Breast epithelium (tissue), 4 donors: ENCODE data around the gene CDC20B. TPM values are rescaled to one million over a fixed set of nuclear protein-coding genes. Genes with fewer than 3 reads are reported as not detected.
A peak's percentile ranks its signal among the peaks of the same experiment; 100 is the strongest.

Experiments used
- DNase-seq, 2 donors: peaks; one replicate each; pipeline ENCODE4 v3.0.0-alpha.2; 2019; ENCODE audit warnings: low spot score in 2 of 2
- H3K27ac ChIP-seq, 2 donors: fragments of 200-600 bp; sonication (generic) in 1 of 2; one replicate each; pipeline ENCODE4 v1.5.1; 2016 to 2019; ENCODE audit warnings: mild to moderate bottlenecking in 1 of 2
- H3K27me3 ChIP-seq, 2 donors: fragments of 200-600 bp; sonication (generic) in 1 of 2; one replicate each; pipeline versions ENCODE4 v1.5.1 to v1.6.0; 2017 to 2019; ENCODE audit warnings: control low read depth in 1 of 2, mild to moderate bottlenecking in 1 of 2
- H3K36me3 ChIP-seq: fragments of 200-600 bp; one replicate; pipeline ENCODE4 v1.5.1; 2019
- H3K4me1 ChIP-seq, 2 donors: fragments of 200-600 bp; sonication (generic); one replicate each; pipeline ENCODE4 v1.5.1; 2016 to 2019; ENCODE audit warnings: control low read depth in 1 of 2
- H3K4me3 ChIP-seq, 3 donors: fragments of 200-600 bp; sonication (generic); 1 replicate in 2 of 3; 2 replicates in 1 of 3; pipeline ENCODE4 v1.5.1; 2016 to 2019; ENCODE audit warnings: mild to moderate bottlenecking in 3 of 3, moderate library complexity in 2 of 3
- H3K9me3 ChIP-seq, 2 donors: fragments of 200-600 bp; sonication (generic) in 1 of 2; one replicate each; pipeline ENCODE4 v1.5.1; 2016 to 2019; ENCODE audit warnings: control low read depth in 1 of 2
- POLR2A ChIP-seq: fragments of 450-650 bp; IDR thresholded peaks from one replicate; pipeline ENCODE4 v1.6.1; 2016; ENCODE audit warnings: antibody characterized with exemption, mild to moderate bottlenecking, moderate library complexity
- POLR2AphosphoS5 ChIP-seq, 3 donors: sonication (generic); formaldehyde crosslinking; IDR thresholded peaks; one replicate each; pipeline ENCODE4 v1.6.1; 2017; ENCODE audit warnings: antibody characterized with exemption in 3 of 3
- intact Hi-C: fragments of 100-400 bp; cut with DNase I; formaldehyde crosslinking; loops from one replicate; pipeline ENCODE4 v1.15.1; 2023; ENCODE audit warnings: low total_unique reads
- total RNA-seq, 3 donors: library from RNA; depleted of rRNA; stranded (reverse); fragments of >200 nt; gene quantifications; one replicate each; pipeline ENCODE4 v1.1.0, GENCODE V29; 2016
- TF ChIP-seq, protein P1 (sequence below), 3 donors: fragments of 450-650 bp; IDR thresholded peaks; one replicate each; pipeline ENCODE4 v1.5.1; 2016 to 2017; ENCODE audit warnings: antibody characterized with exemption in 3 of 3, mild to moderate bottlenecking in 3 of 3, moderate library complexity in 3 of 3

The CDC20B gene, protein sequence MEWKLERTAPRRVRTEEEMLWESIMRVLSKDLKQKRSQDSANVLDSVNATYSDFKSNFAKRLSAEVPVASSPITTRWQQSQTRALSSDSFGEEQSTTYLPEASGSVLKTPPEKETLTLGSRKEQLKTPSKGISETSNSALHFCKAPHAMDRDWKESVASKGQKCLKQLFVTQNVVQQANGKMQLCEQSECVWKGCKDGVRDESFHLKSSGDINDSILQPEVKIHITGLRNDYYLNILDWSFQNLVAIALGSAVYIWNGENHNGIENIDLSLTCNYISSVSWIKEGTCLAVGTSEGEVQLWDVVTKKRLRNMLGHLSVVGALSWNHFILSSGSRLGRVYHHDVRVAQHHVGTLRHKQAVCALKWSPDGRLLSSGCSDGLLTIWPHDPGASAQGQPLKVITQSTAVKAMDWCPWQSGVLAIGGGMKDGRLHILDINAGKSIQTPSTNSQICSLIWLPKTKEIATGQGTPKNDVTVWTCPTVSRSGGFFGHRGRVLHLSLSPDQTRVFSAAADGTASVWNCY
- not detected for total RNA-seq

DNA sequence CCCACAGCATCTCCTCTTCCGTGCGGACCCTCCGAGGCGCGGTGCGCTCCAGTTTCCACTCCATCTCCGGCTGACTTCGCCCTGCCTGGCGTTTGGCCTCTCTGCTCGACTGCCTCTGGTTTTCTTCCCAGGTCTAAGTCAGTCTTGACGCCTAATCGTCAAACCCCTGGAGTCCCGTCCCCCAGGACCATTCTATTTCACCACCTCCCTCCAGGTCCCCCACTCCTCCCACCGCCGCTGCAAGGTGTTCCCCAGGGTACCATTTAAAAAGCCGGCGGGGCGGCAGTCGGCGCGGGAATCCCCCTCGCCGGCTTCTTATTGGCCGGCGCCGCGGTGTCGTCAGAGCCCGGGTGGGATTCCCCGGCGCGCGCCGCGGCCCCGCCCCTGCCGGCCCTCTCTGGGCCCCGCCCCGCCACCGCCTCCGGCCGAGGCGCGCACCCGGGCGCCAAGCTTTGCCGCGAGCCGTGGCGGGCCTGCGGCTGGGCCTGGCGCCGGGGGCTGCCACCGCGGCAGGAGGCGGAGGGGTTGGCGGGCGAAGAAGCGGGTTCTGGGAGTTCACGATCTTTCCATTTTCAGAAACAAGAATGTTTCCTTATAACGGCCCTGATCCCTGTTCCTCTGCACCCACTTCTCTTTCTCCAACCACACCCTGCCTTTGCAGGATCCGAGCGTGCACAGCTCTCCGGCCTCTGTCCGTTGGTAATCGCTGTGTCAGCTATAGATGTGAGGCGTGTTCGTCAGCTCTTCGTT is at the start of gene CDC20B:
CDC20B (minus strand) TSS at position 241 of the 750 bp plus-strand sequence; CDS start at position 64, 177 bp downstream.
- Histone ChIP-seq H3K27ac (no peak within 1 kb of the TSS), H3K27me3 (peaks cover 0 to 41% of the 10 kb centered on the region in 2 donors), H3K9me3 (no peaks in the 10 kb centered on the region), H3K36me3 (no peaks in the 10 kb centered on the region), H3K4me1 (peaks cover 0 to 5% of the 10 kb centered on the region in 2 donors), H3K4me3 (peak within 1 kb of the TSS; percentile 35 to 67 (median 53))
- no peak for DNase-seq
- intact Hi-C loops, result loop anchor here (10.0 kb wide), 1 partner anchor 522 kb away; no protein-coding TSS in a partner anchor
- TF ChIP-seq POLR2A, result no peak
- no peak for TF ChIP-seq POLR2AphosphoS5 (IDR thresholded peaks at IDR 0.05)

DNA sequence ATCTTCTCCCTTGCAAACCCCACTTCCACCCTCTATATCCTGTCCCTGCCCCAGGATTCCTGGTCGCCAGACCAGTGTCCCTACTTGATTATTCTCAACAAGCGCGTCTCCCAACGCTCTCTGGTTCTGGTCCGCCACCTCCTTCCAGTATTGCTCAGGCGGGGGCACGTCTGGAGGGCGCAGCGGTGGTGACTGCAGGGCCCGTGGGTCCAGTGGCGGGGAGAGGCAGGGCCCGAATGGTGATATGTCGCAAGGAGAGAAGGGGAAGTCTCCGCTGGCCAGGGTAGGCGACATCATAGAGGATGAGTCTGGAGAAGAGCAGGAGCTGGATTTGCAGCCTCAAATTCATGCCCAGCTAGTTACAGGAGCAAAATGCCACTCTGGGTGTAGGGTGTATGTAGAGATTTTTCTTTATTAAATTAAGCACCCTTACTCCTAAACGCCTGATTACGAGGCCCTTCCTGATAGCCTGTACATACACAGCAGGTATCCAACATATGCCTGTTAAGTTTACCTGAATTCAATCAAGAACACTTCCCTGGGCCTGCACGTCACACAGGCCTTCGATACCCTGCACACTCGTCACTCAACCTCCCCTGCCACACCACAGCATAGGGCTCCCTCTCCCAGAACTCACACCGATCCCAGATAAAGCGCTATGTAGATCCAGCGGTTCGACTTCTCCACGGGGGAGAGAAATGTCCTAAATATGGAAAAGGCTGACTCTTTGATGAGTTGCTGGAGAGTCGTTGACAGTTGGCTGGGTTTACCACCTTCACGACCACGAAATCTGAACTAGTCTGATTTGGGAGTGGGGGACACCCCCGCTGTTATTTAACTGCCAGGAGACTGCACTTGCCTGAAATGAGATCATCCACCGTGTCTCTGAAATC is 49.4 kb upstream of the CDC20B start:
- Histone ChIP-seq H3K27ac (no peak overlapping the region), H3K4me1 (peaks cover 0 to 7% of the 10 kb centered on the region in 2 donors), H3K4me3 (no peak overlapping the region), H3K36me3 (no peaks in the 10 kb centered on the region), H3K9me3 (no peaks in the 10 kb centered on the region), H3K27me3 (peaks cover 2 to 71% of the 10 kb centered on the region in 2 donors)
- intact Hi-C loops, result no loop called here
- DNase-seq, result no peak
- TF ChIP-seq, protein P1, sequence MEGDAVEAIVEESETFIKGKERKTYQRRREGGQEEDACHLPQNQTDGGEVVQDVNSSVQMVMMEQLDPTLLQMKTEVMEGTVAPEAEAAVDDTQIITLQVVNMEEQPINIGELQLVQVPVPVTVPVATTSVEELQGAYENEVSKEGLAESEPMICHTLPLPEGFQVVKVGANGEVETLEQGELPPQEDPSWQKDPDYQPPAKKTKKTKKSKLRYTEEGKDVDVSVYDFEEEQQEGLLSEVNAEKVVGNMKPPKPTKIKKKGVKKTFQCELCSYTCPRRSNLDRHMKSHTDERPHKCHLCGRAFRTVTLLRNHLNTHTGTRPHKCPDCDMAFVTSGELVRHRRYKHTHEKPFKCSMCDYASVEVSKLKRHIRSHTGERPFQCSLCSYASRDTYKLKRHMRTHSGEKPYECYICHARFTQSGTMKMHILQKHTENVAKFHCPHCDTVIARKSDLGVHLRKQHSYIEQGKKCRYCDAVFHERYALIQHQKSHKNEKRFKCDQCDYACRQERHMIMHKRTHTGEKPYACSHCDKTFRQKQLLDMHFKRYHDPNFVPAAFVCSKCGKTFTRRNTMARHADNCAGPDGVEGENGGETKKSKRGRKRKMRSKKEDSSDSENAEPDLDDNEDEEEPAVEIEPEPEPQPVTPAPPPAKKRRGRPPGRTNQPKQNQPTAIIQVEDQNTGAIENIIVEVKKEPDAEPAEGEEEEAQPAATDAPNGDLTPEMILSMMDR (IDR thresholded peaks at IDR 0.05), result no peak
- TF ChIP-seq POLR2AphosphoS5 (IDR thresholded peaks at IDR 0.05) (no peak), POLR2A (no peak)

DNA sequence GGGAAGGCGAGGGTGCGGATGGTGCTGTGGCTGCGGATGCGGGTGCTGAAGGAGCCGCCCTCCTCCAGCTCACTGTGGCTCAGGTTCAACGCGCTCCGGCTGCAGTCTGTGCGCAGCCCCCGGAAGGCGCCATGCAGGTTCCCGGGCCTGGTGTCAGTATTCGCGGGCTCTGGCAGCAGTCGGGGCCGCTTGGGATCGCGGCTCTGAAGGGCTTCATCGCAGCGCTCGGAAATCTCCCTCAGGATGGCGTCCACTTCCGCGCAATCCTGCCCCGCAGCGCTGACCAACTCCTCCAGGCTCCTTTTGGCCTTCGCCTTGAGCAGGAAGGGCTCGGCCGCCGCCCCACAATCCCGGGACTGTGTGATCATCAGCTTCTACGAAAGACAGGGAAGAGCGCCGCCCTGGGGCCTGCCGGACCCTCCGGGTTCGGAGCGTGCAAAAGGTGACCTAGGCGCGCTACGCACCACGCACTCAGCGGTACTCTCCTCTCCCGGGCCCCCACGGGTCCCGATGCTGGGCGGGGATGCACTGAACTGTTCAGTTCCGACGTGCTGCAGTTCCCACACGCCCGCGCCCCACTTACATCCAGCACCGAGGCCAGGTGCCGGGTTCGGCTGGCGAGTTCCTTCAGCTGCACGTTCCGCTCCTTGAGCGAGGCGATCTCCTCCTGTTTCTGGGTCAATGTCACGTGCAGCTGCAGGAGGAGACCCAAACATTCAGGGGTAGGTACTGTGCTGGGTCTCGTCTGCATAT is 47.6 kb upstream of the CDC20B start:
- intact Hi-C loops, result no loop called here
- no peak for DNase-seq

DNA sequence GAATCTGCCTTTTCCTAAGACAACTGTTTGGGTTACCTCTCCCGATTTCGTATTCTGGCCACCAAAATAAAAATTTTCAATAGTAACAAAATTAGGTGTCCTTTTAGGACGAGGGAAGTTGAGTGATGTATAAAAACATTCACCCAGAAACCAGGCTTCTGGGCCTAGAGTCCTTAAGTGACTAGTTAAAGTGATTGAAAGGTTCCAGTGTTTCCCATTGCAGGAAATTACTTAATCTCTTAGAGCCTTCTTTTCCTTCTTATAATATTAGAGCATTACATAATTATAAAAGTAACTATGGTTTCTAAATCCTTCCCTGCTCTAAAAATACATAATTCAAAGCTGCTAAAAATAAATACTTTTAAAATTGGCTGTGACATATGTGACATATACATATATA is 46.8 kb upstream of the CDC20B start:
- Histone ChIP-seq H3K27me3 (peaks cover 2 to 47% of the 10 kb centered on the region in 2 donors), H3K4me3 (no peak overlapping the region), H3K4me1 (peaks cover 0 to 7% of the 10 kb centered on the region in 2 donors), H3K36me3 (no peaks in the 10 kb centered on the region), H3K27ac (no peak overlapping the region), H3K9me3 (no peaks in the 10 kb centered on the region)
- DNase-seq, result no peak
- TF ChIP-seq POLR2AphosphoS5 (IDR thresholded peaks at IDR 0.05) (no peak), POLR2A (no peak)
- TF ChIP-seq, protein P1 (IDR thresholded peaks at IDR 0.05), result no peak
- intact Hi-C loops, result no loop called here

More for the DNA sequence above, 47.6 kb upstream of the CDC20B start:
- H3K9me3 ChIP-seq, result no peaks in the 10 kb centered on the region
- peaks cover 2 to 55% of the 10 kb centered on the region in 2 donors for H3K27me3 ChIP-seq
- H3K27ac ChIP-seq, result no peak overlapping the region
- peaks cover 0 to 7% of the 10 kb centered on the region in 2 donors for H3K4me1 ChIP-seq
- H3K4me3 ChIP-seq, result peak overlapping the region; percentile 0 to 64 (median 47)
- no peaks in the 10 kb centered on the region for H3K36me3 ChIP-seq
- no peak for TF ChIP-seq POLR2A
- TF ChIP-seq, protein P1 (IDR thresholded peaks at IDR 0.05), result no peak
- no peak for TF ChIP-seq POLR2AphosphoS5 (IDR thresholded peaks at IDR 0.05)
